Epithelial cell of proximal tubule (primary cell): ENCODE measurements around the gene AP1B1. TPM values are rescaled to one million over a fixed set of nuclear protein-coding genes. Genes with fewer than 3 reads are reported as not detected.

Experiments
- DNase-seq: peaks from one replicate; pipeline ENCODE4 v3.0.0-alpha.2; 2011; ENCODE audit warnings: low read depth
- H3K4me3 ChIP-seq: 2 replicates; pipeline ENCODE4 v1.5.1; 2011; ENCODE audit warnings: low read depth, mild to moderate bottlenecking, low read length
- CTCF ChIP-seq: conservative IDR thresholded peaks from 2 replicates; pipeline ENCODE4 v1.5.1; 2012; ENCODE audit warnings: low read depth, mild to moderate bottlenecking, low read length
- total RNA-seq: library from RNA; depleted of rRNA; stranded (reverse); fragments of >200 nt; gene quantifications from 2 replicates; pipeline ENCODE4 v1.2.3, GENCODE V29; 2015

AP1B1 gene
- total RNA-seq, 1 donor from 2014 or later = 50.3 TPM

GRCh38 chr22:29396126-29396525, 7.8 kb upstream of the AP1B1 start:
- no peak for TF ChIP-seq CTCF
- no peak overlapping the region for H3K4me3 ChIP-seq
- DNase-seq = no peak

GRCh38 chr22:29394931-29395581, 6.7 kb upstream of the AP1B1 start:
- no peak for DNase-seq
- H3K4me3 ChIP-seq = no peak overlapping the region
- peak; percentile 91 for TF ChIP-seq CTCF

GRCh38 chr22:29393019-29393608, 4.7 kb upstream of the AP1B1 start:
- no peak for DNase-seq
- no peak for TF ChIP-seq CTCF
- no peak overlapping the region for H3K4me3 ChIP-seq

GRCh38 chr22:29391546-29391945, 3.2 kb upstream of the AP1B1 start:
- H3K4me3 ChIP-seq = no peak overlapping the region
- DNase-seq = no peak
- TF ChIP-seq CTCF = no peak

GRCh38 chr22:29390270-29390669, 1.9 kb upstream of the AP1B1 start:
- DNase-seq = no peak
- no peak overlapping the region for H3K4me3 ChIP-seq
- TF ChIP-seq CTCF = no peak

GRCh38 chr22:29388759-29389090, 355 bp upstream of the AP1B1 start:
- no peak for TF ChIP-seq CTCF
- peak overlapping the region; percentile 97 for H3K4me3 ChIP-seq
- no peak for DNase-seq

- no peak overlapping the region for H3K4me3 ChIP-seq
- no peak for DNase-seq
- TF ChIP-seq CTCF = no peak
Observed at GRCh38 chr22:29386708-29387107, 1.7 kb downstream of the AP1B1 start.
